Measurements from ENCODE around the gene NYNRIN.

- no peak for TF ChIP-seq CTCF (IDR thresholded peaks at IDR 0.05; ENCODE audit: extremely low read depth in 1 of 2, insufficient read depth in 1 of 2, low read depth in 1 of 2, low read length in 2 of 2)
- no peak for TF ChIP-seq POLR2A (IDR thresholded peaks at IDR 0.05; ENCODE audit: low read depth, low read length)
- TF ChIP-seq MAX (IDR thresholded peaks at IDR 0.05; ENCODE audit: insufficient read depth, insufficient read length) = no peak
- TF ChIP-seq JUN (IDR thresholded peaks at IDR 0.05; ENCODE audit: borderline replicate concordance, insufficient read depth, insufficient read length, low read depth) = no peak
Observed at GRCh38 chr14:24408764-24409163, 10.0 kb downstream of the NYNRIN start.

Measured in endothelial cell of umbilical vein (primary cell).